ENCODE data around the gene ZCCHC4. TPM values are rescaled to one million over a fixed set of nuclear protein-coding genes. Genes with fewer than 3 reads are reported as not detected.

ZCCHC4 gene
- total and polyA plus RNA-seq, 2 of the 4 experiments (the other 2 are of a cell fraction), result 7.9 to 8.1 TPM

GRCh38 chr4:25330905-25331808 lies 18.6 kb downstream of the ZCCHC4 start (continued):
- TF ChIP-seq SMC3 (IDR thresholded peaks at IDR 0.05; ENCODE audit: low read depth, low read length) (no peak), RFX5 (IDR thresholded peaks at IDR 0.05; ENCODE audit: low read depth, low read length) (no peak)

- TF ChIP-seq CTCF (conservative IDR thresholded peaks at IDR 0.05; ENCODE audit: low read depth, low read length) (no peak), CHD1 (IDR thresholded peaks at IDR 0.05; ENCODE audit: low read depth, low read length) (no peak), CEBPB (IDR thresholded peaks at IDR 0.05; ENCODE audit: low read depth, low read length) (no peak), USF2 (IDR thresholded peaks at IDR 0.05; ENCODE audit: low read depth, low read length) (no peak), POLR2A (IDR thresholded peaks at IDR 0.05; ENCODE audit: low read depth, low read length) (no peak), SMC3 (IDR thresholded peaks at IDR 0.05; ENCODE audit: low read depth, low read length) (no peak), FOS (IDR thresholded peaks at IDR 0.05; ENCODE audit: low read depth, low read length) (no peak), NFE2L2 (IDR thresholded peaks at IDR 0.05; ENCODE audit: low read depth, low read length) (no peak), RAD21 (IDR thresholded peaks at IDR 0.05; ENCODE audit: low read length) (no peak), ELK1 (IDR thresholded peaks at IDR 0.05; ENCODE audit: borderline replicate concordance, low read depth, low read length) (no peak), BHLHE40 (IDR thresholded peaks at IDR 0.05; ENCODE audit: low read depth, low read length) (no peak), RFX5 (IDR thresholded peaks at IDR 0.05; ENCODE audit: low read depth, low read length) (no peak)
- Histone ChIP-seq H3K4me2 (ENCODE audit: low read depth, low read length) (no peak overlapping the region), H3K23ac (ENCODE audit: low read depth, low read length) (no peak overlapping the region), H4K5ac (ENCODE audit: low read depth, low read length) (no peak overlapping the region), H3K9ac (ENCODE audit: low read depth, low read length) (no peak overlapping the region), H3K27ac (ENCODE audit: insufficient read depth, low read length) (no peak overlapping the region), H3K14ac (replicated peaks; ENCODE audit: low read depth, low read length) (no peak overlapping the region), H3K27me3 (ENCODE audit: control insufficient read depth, insufficient read depth, low read length) (no peaks in the 10 kb centered on the region), H4K91ac (ENCODE audit: insufficient read depth, low read depth, low read length) (no peak overlapping the region), H2BK15ac (ENCODE audit: low read depth, low read length) (no peak overlapping the region), H3K9me1 (ENCODE audit: insufficient read depth, low read length) (no peaks in the 10 kb centered on the region; the same call in 1 of the 2 replicates), H3K9me3 (ENCODE audit: control insufficient read depth, insufficient read depth, low read length) (no peaks in the 10 kb centered on the region), H2AK5ac (ENCODE audit: low read depth, low read length) (no peak overlapping the region), H3K56ac (ENCODE audit: extremely low read depth, insufficient read depth, low read length) (no peak overlapping the region), H3K4ac (ENCODE audit: low read depth, low read length) (no peak overlapping the region), H2BK5ac (ENCODE audit: low read depth, low read length, poor library complexity, severe bottlenecking) (no peak overlapping the region), H2BK20ac (ENCODE audit: low read depth, low read length) (no peak overlapping the region), H2AK9ac (replicated peaks; ENCODE audit: low read depth, low read length, poor library complexity) (no peak overlapping the region), H4K20me1 (ENCODE audit: insufficient read depth, low read length) (no peaks in the 10 kb centered on the region), H3K18ac (ENCODE audit: low read depth, low read length) (no peak overlapping the region), H3K36me3 (ENCODE audit: control insufficient read depth, insufficient read depth, low read length) (no peaks in the 10 kb centered on the region), H2AFZ (replicated peaks; ENCODE audit: low read length, poor library complexity) (no peak overlapping the region), H4K8ac (ENCODE audit: low read depth in 2 of 2, low read length in 2 of 2) (no peak overlapping the region), H3K4me3 (ENCODE audit: insufficient read depth, low read depth, low read length) (no peak overlapping the region), H2BK120ac (ENCODE audit: low read depth, low read length) (no peak overlapping the region), H3K4me1 (ENCODE audit: control insufficient read depth, insufficient read depth, low read length) (no peaks in the 10 kb centered on the region), H3K79me1 (ENCODE audit: low read depth in 1 of 2, low read length in 2 of 2) (no peaks in the 10 kb centered on the region; a peak in 2 of 4 replicates)
- DNase-seq (peak; percentile 43), ATAC-seq (ENCODE audit: low read depth) (peak; percentile 35; the same call in 1 of the 2 replicates)
- ChIA-PET CTCF (interaction anchor here (0.8 kb wide), 1 partner anchor 28 kb away, joined by 3 read pairs; no protein-coding TSS in a partner anchor), POLR2A (ENCODE audit: unreplicated experiment) (no interaction called here)
- in situ Hi-C loops (cut with MboI; ENCODE audit: low sequenced_read_pairs) (no loop called here), dilution Hi-C loops (cut with HindIII; ENCODE audit: low sequenced_read_pairs, unreplicated experiment) (no loop called here), intact Hi-C loops (cut with micrococcal nuclease) (no loop called here)
- no CpG with 5 or more reads among the region's 2 CpGs for WGBS, 2 experiments (ENCODE audit: extremely low coverage in 2 of 2, insufficient read length in 1 of 2)
- BruUV-seq (replicated peaks), result no TSS peak
Observed at GRCh38 chr4:25343671-25344070, 31.1 kb downstream of the ZCCHC4 start.

All from IMR-90 (cell line).